Esophagus squamous epithelium (tissue), 4 donors: Measurements from ENCODE around the gene FAM118B.
A peak's percentile ranks its signal among the peaks of the same experiment; 100 is the strongest.

Source experiments
- CTCF ChIP-seq, 6 experiments: fragments of 450-650 bp in 4 of 6; fragments of 200-600 bp in 2 of 6; sonication (generic) in 2 of 6; IDR thresholded peaks; one replicate each; pipeline ENCODE4 v1.5.1; 2016 to 2019; ENCODE audit warnings: antibody characterized with exemption in 6 of 6, mild to moderate bottlenecking in 4 of 6, moderate library complexity in 4 of 6
- POLR2A ChIP-seq, 4 donors: fragments of 450-650 bp; IDR thresholded peaks; one replicate each; pipeline ENCODE4 v1.6.1; 2017; ENCODE audit warnings: antibody characterized with exemption in 4 of 4, mild to moderate bottlenecking in 4 of 4, moderate library complexity in 3 of 4

GRCh38 chr11:126163074-126163700 lies 48.4 kb upstream of the FAM118B start:
- TF ChIP-seq CTCF (IDR thresholded peaks at IDR 0.05) (peak in 2 of 6 experiments; percentile 6 to 10), POLR2A (IDR thresholded peaks at IDR 0.05) (no peak)
